SK-MEL-5 (cell line): ENCODE measurements around the gene PTMS. TPM values are rescaled to one million over a fixed set of nuclear protein-coding genes. Genes with fewer than 3 reads are reported as not detected.

ENCODE experiments used
- DNase-seq: peaks from one replicate; pipeline ENCODE4 v3.0.0-alpha.2; 2016; ENCODE audit warnings: low read depth, low spot score
- in situ Hi-C: cut with HindIII; loops from 2 replicates; pipeline ENCODE4 v1.10.0; 2016; ENCODE audit warnings: low sequenced_read_pairs, high pct_unique_total_duplicates, low pct_unique_long_range_greater_than_20kb
- total RNA-seq: library from RNA; depleted of rRNA; stranded (reverse); fragments of >200 nt; shearing (Covaris generic); gene quantifications from 2 replicates; pipeline ENCODE4 v1.2.3, GENCODE V29; 2014

The PTMS gene
- total RNA-seq, 1 experiment from 2014 or later = 88.9 TPM

DNA sequence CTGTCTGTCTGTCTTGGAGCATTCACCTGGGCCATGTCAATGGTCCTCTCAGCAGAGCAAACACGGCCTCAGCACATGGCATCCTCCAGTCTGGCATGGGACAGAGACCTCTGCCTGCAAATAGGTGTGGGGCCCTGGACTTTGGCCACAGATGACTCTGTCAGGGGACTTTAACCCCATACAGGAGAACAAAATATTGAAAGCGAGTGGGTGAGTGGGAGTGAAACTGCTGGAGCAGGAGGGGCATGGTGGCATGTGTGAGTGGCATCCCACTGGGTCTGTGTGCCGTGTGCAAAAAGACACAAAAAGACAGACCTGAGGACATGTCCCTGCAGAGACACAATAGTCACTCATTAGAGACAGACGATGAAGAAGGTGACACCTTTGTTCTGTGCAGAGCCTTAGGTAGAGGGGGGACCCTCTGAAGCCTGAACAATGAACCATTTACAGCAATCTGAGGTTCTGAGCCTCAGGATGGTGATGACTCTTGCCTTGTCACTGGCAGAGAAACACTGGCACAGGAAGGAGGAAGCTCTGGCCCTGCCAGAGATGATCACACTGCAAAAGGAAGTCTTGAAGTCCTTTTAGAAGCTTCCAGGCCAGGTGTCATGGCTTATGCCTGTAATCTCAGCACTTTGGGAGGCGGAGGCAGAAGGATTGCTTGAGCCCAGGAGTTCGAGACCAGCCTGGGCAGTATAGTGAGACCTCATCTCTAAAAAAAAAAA is 13.7 kb downstream of the PTMS start:
- in situ Hi-C loops = no loop called here
- DNase-seq = no peak

DNA sequence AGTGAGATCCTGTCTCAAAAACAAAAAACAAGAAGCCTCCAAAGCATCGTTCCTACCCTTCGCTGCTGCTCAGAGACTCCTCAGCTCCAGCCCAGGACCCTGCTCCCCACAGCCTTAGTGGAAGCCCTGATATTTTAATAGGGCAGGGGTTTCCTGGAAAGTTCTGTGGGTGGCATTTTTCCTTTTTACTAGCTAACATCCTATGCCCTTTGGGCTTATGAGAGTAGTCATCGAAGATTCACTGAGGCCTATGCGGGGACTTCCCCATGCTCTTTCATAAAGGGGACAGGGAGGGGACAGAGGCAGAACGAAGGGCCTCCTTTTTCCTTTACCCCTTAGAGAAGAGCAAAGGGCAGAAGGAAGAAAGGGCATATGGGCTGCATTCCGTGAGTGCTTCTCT is 14.4 kb downstream of the PTMS start:
- in situ Hi-C loops = no loop called here
- no peak for DNase-seq

DNA sequence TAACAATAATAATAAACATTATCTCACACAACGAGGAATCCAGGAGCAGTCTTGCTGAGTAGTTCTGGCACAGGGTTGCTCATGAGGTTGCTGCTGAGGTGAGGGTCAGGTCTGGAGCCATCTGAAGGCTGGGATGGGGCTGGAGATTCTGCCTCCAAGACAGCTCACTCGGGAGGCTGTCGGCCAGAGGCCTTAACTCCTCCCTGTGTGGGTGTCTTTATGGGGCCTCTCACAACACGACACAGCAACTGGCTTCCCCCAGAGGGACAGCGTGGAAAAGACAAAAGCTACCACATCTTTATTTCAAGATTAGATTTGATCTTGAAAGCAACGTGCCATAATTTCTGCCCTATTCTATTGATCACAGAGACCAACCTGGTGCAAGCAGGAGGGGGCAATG is 16.0 kb downstream of the PTMS start:
- no peak for DNase-seq
- in situ Hi-C loops = no loop called here

DNA sequence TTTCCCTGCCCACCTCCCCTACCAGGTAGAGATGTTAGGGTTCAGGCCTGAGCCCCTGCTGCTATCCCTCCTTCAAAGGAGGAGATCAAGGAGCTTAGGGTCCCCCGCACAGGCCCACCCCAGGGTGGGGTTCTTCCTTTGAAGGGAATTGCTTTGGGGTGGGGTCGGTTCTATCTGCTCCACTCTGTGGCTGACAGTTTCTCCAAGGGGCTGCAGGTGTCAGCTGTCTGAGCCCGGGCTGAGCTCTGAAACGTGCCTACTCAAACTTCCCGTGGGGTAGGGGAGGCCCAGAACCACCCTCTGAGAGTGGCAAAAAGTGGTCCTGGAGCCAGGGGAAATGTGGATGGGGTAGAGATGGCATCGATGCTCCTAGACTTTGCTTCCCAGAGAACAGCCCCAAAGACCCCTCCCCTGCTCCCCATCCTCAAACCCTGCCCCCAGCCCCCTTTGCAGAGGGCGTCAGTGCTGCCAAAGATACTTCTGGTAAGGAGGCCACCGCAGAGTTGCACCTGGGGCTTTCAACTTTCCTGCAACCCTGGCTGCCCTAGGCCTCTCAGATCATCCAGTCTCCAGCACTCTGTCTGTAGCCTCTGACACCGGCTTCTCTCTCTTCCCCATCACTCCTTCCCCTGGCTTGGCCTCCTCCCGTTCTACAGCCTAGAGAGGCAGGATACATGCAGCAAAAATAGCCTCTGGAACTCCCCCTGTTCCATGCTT is 16.8 kb downstream of the PTMS start:
- no peak for DNase-seq
- in situ Hi-C loops = no loop called here

DNA sequence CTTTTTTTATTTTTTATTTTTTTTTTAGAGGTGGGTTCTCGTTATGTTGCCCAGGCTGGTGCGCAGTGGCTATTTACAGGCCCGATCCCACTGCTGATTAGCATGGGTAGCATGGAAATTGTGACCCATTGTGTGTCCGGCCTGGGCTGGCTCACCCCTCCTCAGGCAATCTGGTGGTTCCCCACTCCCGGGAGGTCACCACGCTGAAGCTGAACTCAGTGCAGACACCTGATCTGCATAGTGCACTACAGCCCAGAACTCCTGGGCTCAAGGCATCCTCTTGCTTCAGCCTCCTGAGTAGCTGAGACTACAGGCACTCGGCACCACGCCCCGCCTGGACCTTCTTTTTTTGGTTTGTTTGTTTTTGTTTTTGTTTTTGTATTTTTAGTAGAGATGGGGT is 17.7 kb downstream of the PTMS start:
- in situ Hi-C loops = no loop called here
- DNase-seq = no peak

DNA sequence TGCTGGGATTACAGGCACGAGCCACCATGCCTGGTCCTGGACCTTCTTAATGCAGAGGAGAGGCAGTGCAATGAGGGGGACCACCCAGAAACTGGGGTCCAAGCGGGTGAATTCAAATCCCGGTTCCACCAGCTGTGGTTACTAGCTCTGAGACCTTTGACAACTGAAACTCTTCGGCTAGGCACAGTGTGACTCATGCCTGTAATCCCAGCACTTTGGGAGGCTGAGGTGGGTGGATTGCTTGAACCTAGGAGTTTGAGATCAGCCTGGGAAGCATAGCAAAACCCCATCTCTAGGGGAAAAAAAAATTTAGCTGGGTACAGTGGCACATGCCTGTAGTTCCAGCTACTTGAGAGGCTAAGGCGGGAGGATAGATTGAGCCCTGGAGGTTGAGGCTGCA is 18.1 kb downstream of the PTMS start:
- in situ Hi-C loops = no loop called here
- no peak for DNase-seq

DNA sequence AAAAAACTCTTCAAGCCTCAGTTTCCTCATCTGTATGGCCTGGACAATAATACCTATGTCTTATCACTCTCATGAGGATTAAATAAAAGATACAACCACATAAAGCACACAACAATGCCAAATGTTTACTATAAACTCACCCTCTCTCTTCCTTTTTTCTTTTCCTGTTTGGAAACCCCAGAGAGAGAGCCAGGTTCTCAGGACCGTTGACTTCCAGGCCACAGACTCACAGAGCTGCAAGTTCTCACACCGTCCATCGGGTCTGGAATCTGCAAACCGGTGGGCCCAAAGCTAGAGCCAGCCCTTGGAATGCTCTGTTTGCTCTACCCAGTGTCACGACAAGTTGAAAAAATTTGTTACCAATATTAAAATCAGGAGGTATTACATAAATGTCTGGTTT is 18.6 kb downstream of the PTMS start:
- no peak for DNase-seq
- in situ Hi-C loops = no loop called here

DNA sequence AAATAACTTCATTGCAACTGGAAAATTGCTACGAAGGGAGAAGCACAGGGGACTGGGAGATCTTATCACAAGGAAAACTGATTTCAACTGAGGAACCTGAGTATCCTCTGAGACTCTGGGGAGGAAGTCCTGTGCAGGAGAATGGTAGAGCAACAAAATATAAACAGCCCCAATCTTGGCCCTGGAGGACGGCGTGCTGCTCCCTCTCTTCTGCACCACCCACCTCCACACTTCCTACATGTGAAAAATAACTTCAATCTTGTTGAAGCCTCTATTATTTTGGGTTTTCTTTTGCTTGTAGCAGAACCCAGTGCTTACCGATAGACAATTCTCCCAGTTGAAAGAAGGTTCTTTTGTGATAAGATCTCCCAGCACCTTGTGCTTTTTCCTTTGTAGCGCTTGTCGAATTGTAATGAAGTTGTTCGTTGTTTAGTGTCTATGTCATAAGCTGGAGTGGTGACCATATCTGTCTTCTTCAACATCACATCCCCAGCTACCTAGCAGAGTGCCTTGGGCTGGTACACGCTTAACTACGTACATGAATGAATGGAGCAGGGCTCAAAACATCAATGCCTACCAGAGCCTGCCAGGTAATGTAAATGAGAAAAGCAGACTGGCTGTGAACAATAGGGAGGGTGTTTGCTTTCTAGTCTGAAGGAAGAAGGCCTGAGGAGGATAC is 20.4 kb downstream of the PTMS start:
- DNase-seq = no peak
- in situ Hi-C loops = no loop called here

DNA sequence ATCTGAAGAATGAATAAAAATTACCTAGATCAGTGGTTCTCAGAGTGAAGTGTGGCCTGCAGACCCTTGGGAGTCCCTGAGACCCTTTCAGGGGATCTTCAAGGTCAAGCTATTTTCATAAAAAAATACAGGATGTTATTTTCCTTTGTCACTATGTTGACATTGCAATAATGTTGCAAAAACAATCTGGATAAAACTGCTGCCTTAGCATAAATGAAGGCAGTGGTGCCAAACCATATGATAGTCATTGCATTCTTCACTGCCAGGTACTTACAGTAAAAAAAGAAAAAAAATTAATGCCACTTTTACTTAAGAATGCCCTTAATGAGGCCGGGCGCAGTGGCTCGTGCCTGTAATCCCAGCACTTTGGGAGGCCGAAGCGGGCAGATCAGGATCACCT is 21.1 kb downstream of the PTMS start:
- no peak for DNase-seq
- in situ Hi-C loops = no loop called here

DNA sequence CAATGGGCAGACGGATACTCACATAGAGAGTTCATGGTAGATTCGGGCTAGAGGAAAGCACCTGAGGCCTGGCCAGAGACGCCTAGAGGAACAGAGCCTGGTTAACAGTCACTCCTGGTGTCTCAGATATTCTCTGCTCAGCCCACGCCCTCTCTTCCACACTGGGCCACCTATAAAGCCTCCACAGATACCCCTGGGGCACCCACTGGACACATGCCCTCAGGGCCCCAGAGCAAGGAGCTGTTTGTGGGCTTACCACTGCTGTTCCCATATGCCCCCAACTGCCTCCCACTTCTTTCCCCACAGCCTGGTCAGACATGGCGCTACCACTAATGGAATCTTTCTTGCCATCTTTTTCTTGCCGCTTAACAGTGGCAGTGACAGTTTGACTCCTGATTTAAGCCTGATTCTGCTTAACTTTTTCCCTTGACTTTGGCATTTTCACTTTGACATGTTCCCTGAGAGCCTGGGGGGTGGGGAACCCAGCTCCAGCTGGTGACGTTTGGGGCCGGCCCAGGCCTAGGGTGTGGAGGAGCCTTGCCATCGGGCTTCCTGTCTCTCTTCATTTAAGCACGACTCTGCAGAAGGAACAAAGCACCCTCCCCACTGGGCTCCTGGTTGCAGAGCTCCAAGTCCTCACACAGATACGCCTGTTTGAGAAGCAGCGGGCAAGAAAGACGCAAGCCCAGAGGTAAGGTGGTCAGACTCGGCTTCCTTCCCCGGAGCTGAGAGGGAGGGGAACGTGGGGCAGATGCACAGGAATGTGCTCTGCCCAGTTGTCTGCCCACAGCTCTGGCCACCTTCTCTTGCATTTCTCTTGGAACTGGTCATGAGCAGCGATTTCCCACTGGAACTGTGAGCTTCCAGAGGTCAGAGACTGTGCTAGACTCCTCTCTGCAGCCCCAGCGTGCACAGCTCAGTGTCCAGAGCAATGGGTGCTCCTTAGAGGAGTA is 23.1 kb downstream of the PTMS start, which contains the start of gene CD4:
CD4 (plus strand) TSS at position 557 of the 953 bp plus-strand sequence. CDS start 10,611 bp downstream, outside the sequence.
- in situ Hi-C loops = no loop called here
- no peak for DNase-seq

DNA sequence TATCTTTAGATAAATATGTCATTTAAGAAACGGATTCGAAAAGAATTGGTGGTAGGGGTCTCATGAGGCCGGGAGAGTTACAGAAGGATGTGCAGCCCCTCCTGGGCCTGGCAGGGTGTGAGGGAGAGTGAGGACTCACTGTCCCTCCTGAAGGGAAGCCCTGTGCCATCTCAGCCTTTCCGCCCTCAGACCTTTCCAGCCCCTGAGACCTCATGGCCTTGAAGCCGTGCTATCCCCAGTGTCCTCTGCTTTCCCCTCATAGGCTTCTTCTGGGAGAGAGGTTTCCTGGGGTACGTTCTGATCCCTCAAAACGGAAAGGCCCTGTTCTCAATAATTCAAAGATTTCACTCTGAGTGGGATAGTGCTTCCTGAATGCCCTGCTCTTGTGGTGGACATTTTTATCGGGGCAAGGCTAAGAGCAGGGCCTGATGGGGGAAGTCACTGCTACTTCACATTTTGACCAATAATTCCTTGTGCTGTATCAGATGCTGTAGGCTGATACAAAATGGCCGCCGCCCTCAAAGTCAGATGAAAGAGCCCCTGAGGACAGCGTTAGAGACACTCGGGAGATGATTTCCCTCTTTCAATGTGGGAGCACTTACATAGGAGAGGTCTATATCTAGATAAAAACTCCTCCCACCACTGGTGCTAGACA is 24.5 kb downstream of the PTMS start:
- DNase-seq = no peak
- in situ Hi-C loops = no loop called here

DNA sequence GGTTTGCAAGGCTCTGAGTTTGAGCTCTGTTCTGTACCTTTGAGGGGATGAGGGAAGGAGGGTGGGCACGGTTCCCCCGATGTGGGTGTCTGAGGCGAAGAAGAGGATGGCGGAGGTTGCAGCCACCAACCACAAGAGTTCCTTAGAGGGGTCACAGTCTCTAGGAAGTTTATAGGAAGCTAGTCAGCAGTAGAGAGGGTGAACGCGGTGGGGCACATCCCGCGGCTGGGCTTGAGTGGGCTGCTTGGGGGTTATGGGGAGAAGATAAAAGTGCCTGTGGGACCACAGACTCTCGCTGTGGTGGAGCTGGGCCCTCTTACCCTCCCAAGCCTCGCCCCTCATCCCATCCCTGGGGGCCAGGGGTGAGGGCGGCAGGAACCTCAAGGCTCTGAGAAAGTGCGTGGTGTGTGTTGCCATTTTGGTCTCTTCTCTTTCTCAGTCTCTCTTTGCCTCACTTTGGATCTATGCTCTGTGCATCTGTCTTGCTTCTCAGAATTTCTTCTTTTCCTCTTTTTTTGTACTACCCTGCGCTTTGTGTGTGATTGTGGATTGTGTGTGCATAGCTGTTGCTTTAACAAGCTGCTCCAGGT is 25.9 kb downstream of the PTMS start:
- in situ Hi-C loops = no loop called here

DNA sequence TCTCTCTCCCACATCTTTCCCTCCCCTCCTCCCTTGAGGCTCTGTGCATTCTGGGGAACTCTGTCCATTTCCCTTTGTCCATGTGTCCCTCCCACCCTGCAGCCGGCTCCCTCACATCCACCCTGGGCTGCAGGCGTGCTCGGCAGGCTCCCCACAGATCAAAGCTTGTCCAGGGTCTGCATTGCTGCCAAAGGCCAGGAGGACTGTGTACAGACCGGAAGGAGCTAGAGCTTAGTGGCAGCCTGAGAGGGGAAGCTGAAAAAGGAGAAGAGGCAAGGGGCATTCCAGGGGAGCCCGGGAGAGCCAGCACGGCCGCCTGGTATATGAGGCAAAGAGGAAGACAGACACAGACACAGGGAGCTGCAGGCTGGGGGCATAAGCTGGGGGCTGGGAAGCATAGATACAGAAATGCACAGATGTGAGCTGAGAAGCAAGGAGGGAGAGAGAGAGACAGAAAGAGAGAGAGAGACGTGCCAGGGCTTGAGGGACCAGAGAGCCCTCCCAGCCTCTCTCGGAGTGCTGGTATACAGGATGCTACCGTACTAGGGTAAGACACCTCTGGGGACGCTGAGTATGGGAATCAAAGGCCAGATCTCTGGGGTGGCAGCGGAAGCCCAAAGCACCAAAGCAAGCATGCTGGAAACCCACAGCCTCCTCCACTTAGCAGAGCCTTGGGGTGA is 26.5 kb downstream of the PTMS start:
- in situ Hi-C loops = no loop called here

More for the DNA sequence above, 25.9 kb downstream of the PTMS start:
- DNase-seq = no peak

DNA sequence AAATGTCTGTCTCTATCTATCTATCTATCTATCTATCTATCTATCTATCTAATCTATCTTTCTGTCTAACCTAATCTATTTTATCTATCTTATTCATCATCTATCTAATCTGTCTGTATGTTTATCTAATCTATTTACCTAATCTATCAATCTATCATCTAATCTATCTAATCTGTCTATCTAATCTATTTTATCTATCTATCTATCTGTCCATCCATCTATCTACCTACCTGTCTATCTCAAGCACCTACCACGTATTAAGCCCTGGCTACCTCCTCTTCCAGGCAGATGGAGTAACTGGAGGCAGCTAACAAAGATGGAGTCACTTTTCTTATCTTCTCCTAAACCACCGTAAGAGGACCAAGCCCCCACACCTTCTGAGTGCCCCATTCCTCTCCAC is 28.9 kb downstream of the PTMS start:
- in situ Hi-C loops = no loop called here
- no peak for DNase-seq

More for the DNA sequence above, 26.5 kb downstream of the PTMS start:
- no peak for DNase-seq

DNA sequence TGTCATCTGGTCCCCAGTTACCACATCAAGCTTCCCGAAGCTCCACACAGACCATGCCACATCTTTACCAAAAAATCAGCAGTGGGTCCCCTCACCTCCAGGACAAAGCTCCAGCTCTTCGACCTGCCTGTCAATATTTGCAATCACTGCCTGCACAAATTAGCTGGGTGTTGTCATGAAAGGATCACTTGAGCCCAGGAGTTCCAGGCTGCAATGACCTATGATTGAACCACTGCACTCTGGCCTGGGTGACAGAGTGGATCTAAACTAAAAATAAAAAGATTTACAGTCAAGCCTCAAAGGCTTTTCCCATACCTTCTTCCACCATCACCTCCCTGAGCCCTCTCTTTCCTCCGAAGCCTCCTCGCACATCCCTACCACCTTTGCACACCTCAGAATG is 30.4 kb downstream of the PTMS start:
- in situ Hi-C loops = no loop called here
- no peak for DNase-seq

DNA sequence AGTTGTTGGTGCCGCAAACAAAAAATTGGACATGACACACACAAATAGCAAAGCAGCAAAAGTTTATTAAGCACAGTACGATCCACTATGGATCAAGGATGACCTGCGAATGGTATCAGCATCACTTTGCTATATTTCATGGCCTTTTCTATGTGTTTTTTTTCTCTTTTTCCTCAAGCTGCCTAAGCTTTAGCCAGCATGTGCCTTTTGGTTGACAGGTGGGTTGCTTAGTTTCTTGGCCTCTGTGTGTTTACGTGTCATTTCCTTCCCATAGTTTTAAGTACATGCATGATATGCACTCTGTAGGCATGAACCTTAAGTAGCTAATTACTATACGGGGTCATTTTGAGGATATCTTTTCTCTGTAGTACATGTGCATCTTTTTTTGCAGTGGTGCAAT is 33.0 kb downstream of the PTMS start:
- in situ Hi-C loops = no loop called here
- no peak for DNase-seq
